SK-N-SH treated with all-trans-retinoic acid at 6 μM for 48 hours (cell line): Measurements from ENCODE around the gene TTC28.

Experiments used
- ATAC-seq: fragments of 200-7000 bp; cut with Tn5 transposase; 3 replicates; pipeline ENCODE4 v1.9.1; 2020; ENCODE audit warnings: mild to moderate bottlenecking, moderate library complexity
- ARNTL ChIP-seq: fragments of 450-650 bp; formaldehyde crosslinking; IDR thresholded peaks from 2 replicates; pipeline ENCODE4 v1.5.0; 2020; ENCODE audit warnings: low read depth, mild to moderate bottlenecking, moderate library complexity, borderline replicate concordance
- BACH2 ChIP-seq: fragments of 250-450 bp; sonication (Bioruptor Pico); IDR thresholded peaks from 2 replicates; pipeline ENCODE4 v1.9.0; 2021; ENCODE audit warnings: mild to moderate bottlenecking, borderline replicate concordance
- CSDC2 ChIP-seq: fragments of 250-450 bp; sonication (Bioruptor Pico); IDR thresholded peaks from 2 replicates; pipeline ENCODE4 v1.5.0; 2020; ENCODE audit warnings: mild to moderate bottlenecking, moderate library complexity
- ESRRG ChIP-seq: fragments of 250-450 bp; sonication (Bioruptor Pico); IDR thresholded peaks from 2 replicates; pipeline ENCODE4 v1.6.1; 2021; ENCODE audit warnings: mild to moderate bottlenecking
- GLIS3 ChIP-seq: fragments of 250-450 bp; sonication (Bioruptor Pico); IDR thresholded peaks from 2 replicates; pipeline ENCODE4 v1.5.0; 2020; ENCODE audit warnings: mild to moderate bottlenecking, moderate library complexity
- ISL1 ChIP-seq: fragments of 250-450 bp; sonication (Bioruptor Pico); IDR thresholded peaks from 2 replicates; pipeline ENCODE4 v2.1.2; 2022; ENCODE audit warnings: mild to moderate bottlenecking, moderate library complexity
- OSR1 ChIP-seq: fragments of 250-450 bp; sonication (Bioruptor Pico); IDR thresholded peaks from 2 replicates; pipeline ENCODE4 v1.8.0; 2022; ENCODE audit warnings: moderate library complexity, mild to moderate bottlenecking, inconsistent platforms
- PPARA ChIP-seq: fragments of 250-450 bp; sonication (Bioruptor Pico); IDR thresholded peaks from 2 replicates; pipeline ENCODE4 v1.5.0; 2020; ENCODE audit warnings: mild to moderate bottlenecking, borderline replicate concordance
- RARB ChIP-seq: fragments of 250-450 bp; sonication (Bioruptor Pico); IDR thresholded peaks from 2 replicates; pipeline ENCODE4 v1.8.0; 2021; ENCODE audit warnings: mild to moderate bottlenecking, moderate library complexity
- SNAI2 ChIP-seq: fragments of 250-450 bp; sonication (Bioruptor Pico); IDR thresholded peaks from 2 replicates; pipeline ENCODE4 v1.5.0; 2020; ENCODE audit warnings: mild to moderate bottlenecking, moderate library complexity
- TCF4 ChIP-seq: fragments of 250-450 bp; sonication (Bioruptor Pico); IDR thresholded peaks from 2 replicates; pipeline ENCODE4 v1.8.0; 2021; ENCODE audit warnings: mild to moderate bottlenecking, moderate library complexity, borderline replicate concordance
- TOX ChIP-seq: fragments of 250-450 bp; sonication (Bioruptor Pico); IDR thresholded peaks from 2 replicates; pipeline ENCODE4 v1.8.0; 2021; ENCODE audit warnings: mild to moderate bottlenecking, moderate library complexity, borderline replicate concordance
- ZC3H10 ChIP-seq: fragments of 250-450 bp; sonication (Bioruptor Pico); IDR thresholded peaks from 2 replicates; pipeline ENCODE4 v1.5.1; 2021; ENCODE audit warnings: mild to moderate bottlenecking, moderate library complexity
- ZFP3 ChIP-seq: fragments of 250-450 bp; sonication (Bioruptor Pico); IDR thresholded peaks from 2 replicates; pipeline ENCODE4 v1.5.0; 2020; ENCODE audit warnings: mild to moderate bottlenecking, moderate library complexity
- ZFP30 ChIP-seq: fragments of 450-650 bp; formaldehyde crosslinking; IDR thresholded peaks from 2 replicates; pipeline ENCODE4 v1.5.0; 2022; ENCODE audit warnings: mild to moderate bottlenecking, moderate library complexity
- ZNF565 ChIP-seq: fragments of 450-650 bp; formaldehyde crosslinking; conservative IDR thresholded peaks from 2 replicates; pipeline ENCODE4 v1.5.0; 2020; ENCODE audit warnings: low read depth, mild to moderate bottlenecking, moderate library complexity
- ZNF70 ChIP-seq: fragments of 450-650 bp; formaldehyde crosslinking; IDR thresholded peaks from 2 replicates; pipeline ENCODE4 v1.5.0; 2020; ENCODE audit warnings: mild to moderate bottlenecking, moderate library complexity
- ZNF8 ChIP-seq: fragments of 450-650 bp; formaldehyde crosslinking; IDR thresholded peaks from 2 replicates; pipeline ENCODE4 v1.5.0; 2020; ENCODE audit warnings: mild to moderate bottlenecking, moderate library complexity
- TF ChIP-seq, protein P1 (sequence below): fragments of 250-450 bp; sonication (Bioruptor Pico); IDR thresholded peaks from 2 replicates; pipeline ENCODE4 v1.8.0; 2020; ENCODE audit warnings: mild to moderate bottlenecking, moderate library complexity, borderline replicate concordance
- TF ChIP-seq, protein P2 (sequence below): fragments of 250-450 bp; sonication (Bioruptor Pico); IDR thresholded peaks from 2 replicates; pipeline ENCODE4 v1.5.1; 2021; ENCODE audit warnings: mild to moderate bottlenecking, moderate library complexity
- TF ChIP-seq, protein P3 (sequence below): fragments of 250-450 bp; sonication (Bioruptor Pico); IDR thresholded peaks from 2 replicates; pipeline ENCODE4 v1.5.1; 2020; ENCODE audit warnings: low read depth, mild to moderate bottlenecking, moderate library complexity
- TF ChIP-seq, protein P4 (sequence below): fragments of 250-450 bp; sonication (Bioruptor Pico); IDR thresholded peaks from 2 replicates; pipeline ENCODE4 v1.8.0; 2021; ENCODE audit warnings: low read depth, mild to moderate bottlenecking, moderate library complexity, borderline replicate concordance

The TTC28 gene

DNA sequence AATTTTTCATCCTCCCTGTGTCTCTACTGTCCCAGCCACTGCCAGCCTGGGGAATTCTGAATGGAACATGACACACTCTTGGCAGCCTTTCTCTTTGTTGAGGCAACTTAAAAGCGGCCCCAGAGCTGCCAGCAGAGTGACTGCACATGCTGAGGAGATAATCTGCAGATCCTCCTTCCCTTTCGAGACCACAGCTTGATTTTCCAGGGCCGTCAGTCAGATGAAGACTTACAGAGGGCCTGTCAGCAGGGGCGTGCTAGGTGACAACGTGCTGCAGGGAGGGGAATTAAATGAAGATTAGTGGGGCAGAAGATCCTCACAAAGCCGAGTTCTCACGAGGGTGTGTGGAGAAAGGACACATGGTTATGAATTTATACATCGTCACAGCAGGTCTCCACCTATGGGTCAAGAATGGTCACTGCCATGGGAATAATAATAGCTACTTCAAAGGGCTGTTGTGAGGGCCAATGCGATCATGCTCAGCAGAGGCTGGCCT lies 567.0 kb downstream of the TTC28 start (continued):
- TF ChIP-seq ZNF70, result no peak
- TF ChIP-seq GLIS3 (CRISPR knock-in tag), result no peak
- 0 out of 2 replicates have a peak, but pooled peaks have one; percentile 49 for TF ChIP-seq TOX (CRISPR knock-in tag)
- TF ChIP-seq, protein P1, sequence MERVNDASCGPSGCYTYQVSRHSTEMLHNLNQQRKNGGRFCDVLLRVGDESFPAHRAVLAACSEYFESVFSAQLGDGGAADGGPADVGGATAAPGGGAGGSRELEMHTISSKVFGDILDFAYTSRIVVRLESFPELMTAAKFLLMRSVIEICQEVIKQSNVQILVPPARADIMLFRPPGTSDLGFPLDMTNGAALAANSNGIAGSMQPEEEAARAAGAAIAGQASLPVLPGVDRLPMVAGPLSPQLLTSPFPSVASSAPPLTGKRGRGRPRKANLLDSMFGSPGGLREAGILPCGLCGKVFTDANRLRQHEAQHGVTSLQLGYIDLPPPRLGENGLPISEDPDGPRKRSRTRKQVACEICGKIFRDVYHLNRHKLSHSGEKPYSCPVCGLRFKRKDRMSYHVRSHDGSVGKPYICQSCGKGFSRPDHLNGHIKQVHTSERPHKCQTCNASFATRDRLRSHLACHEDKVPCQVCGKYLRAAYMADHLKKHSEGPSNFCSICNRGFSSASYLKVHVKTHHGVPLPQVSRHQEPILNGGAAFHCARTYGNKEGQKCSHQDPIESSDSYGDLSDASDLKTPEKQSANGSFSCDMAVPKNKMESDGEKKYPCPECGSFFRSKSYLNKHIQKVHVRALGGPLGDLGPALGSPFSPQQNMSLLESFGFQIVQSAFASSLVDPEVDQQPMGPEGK (CRISPR knock-in tag), result peak; percentile 15; the same call in 1 of the 2 replicates
- TF ChIP-seq ISL1 (CRISPR knock-in tag), result peak; percentile 75
- TF ChIP-seq ZNF565 (CRISPR knock-in tag), result no peak
- no peak for TF ChIP-seq ESRRG (CRISPR knock-in tag)
- TF ChIP-seq, all 23 proteins: peak for 6

DNA sequence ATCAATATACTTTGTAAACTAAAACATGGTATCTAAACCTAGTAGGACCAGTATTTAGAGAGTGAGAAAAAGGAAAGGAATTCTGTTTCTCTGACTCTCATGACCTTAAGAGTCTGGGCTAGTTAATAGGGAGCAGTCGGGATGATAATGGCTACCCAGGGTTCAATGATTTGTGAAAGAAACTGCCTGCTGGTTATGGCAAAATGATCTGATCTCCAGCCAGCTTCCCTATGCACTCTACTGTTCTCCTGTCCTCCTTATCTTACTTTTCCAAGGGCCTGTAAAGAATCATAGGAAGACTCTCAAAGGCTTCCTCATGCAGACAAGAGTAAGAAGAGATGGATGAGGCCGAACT lies 567.5 kb downstream of the TTC28 start:
- no peak for ATAC-seq
- TF ChIP-seq ZNF565 (CRISPR knock-in tag) (no peak), OSR1 (CRISPR knock-in tag) (no peak), ZNF70 (no peak), ZC3H10 (no peak), TCF4 (no peak)
- TF ChIP-seq, protein P2, sequence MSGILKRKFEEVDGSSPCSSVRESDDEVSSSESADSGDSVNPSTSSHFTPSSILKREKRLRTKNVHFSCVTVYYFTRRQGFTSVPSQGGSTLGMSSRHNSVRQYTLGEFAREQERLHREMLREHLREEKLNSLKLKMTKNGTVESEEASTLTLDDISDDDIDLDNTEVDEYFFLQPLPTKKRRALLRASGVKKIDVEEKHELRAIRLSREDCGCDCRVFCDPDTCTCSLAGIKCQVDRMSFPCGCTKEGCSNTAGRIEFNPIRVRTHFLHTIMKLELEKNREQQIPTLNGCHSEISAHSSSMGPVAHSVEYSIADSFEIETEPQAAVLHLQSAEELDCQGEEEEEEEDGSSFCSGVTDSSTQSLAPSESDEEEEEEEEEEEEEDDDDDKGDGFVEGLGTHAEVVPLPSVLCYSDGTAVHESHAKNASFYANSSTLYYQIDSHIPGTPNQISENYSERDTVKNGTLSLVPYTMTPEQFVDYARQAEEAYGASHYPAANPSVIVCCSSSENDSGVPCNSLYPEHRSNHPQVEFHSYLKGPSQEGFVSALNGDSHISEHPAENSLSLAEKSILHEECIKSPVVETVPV (CRISPR knock-in tag), result no peak
- TF ChIP-seq, protein P1 (CRISPR knock-in tag), result no peak

DNA sequence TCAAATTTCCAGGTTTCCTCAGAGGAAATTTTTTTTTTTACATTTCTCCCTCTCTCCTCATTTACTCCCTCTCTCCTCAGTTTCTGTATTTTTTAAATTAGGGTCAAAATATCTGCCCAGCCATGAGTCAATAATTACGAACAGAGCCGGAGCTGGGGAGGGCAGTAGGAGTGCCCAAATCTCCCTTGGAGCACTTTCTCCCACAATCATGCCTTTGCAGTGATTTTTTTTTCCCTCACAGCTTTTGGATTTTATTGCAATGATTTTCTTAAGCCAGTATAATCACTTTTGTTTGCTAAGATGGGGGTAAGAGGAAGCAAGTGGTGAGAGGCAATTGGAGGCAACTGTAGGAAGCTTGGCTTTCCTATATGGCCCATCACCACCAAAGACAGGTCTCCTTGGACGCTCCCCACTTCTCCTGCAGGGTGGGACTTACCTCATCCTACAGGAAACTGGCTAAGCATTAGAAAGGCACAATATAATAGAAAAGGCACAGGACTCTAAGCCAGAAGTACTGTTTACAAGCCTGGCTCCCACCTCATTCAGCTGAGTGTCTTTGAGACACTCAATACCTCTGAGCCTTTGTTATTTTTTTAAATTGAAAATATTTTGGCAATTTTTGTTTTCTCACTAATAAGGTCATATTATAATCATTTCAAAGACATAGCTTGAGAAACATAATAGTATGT lies 568.0 kb downstream of the TTC28 start:
- no peak for ATAC-seq
- TF ChIP-seq GLIS3 (CRISPR knock-in tag) (no peak), ZNF565 (CRISPR knock-in tag) (no peak), ISL1 (CRISPR knock-in tag) (no peak), PPARA (no peak), OSR1 (CRISPR knock-in tag) (no peak), CSDC2 (no peak), SNAI2 (CRISPR knock-in tag) (no peak), BACH2 (no peak), ZFP30 (CRISPR knock-in tag) (no peak), TCF4 (no peak), ESRRG (CRISPR knock-in tag) (no peak), ARNTL (CRISPR knock-in tag) (no peak), RARB (CRISPR knock-in tag) (no peak), TOX (CRISPR knock-in tag) (no peak), ZNF8 (no peak), ZFP3 (CRISPR knock-in tag) (no peak)
- TF ChIP-seq, protein P1 (CRISPR knock-in tag), result no peak
- TF ChIP-seq, protein P2 (CRISPR knock-in tag), result no peak
- TF ChIP-seq, protein P3, sequence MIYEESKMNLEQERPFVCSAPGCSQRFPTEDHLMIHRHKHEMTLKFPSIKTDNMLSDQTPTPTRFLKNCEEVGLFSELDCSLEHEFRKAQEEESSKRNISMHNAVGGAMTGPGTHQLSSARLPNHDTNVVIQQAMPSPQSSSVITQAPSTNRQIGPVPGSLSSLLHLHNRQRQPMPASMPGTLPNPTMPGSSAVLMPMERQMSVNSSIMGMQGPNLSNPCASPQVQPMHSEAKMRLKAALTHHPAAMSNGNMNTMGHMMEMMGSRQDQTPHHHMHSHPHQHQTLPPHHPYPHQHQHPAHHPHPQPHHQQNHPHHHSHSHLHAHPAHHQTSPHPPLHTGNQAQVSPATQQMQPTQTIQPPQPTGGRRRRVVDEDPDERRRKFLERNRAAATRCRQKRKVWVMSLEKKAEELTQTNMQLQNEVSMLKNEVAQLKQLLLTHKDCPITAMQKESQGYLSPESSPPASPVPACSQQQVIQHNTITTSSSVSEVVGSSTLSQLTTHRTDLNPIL, result no peak
- TF ChIP-seq, protein P4, sequence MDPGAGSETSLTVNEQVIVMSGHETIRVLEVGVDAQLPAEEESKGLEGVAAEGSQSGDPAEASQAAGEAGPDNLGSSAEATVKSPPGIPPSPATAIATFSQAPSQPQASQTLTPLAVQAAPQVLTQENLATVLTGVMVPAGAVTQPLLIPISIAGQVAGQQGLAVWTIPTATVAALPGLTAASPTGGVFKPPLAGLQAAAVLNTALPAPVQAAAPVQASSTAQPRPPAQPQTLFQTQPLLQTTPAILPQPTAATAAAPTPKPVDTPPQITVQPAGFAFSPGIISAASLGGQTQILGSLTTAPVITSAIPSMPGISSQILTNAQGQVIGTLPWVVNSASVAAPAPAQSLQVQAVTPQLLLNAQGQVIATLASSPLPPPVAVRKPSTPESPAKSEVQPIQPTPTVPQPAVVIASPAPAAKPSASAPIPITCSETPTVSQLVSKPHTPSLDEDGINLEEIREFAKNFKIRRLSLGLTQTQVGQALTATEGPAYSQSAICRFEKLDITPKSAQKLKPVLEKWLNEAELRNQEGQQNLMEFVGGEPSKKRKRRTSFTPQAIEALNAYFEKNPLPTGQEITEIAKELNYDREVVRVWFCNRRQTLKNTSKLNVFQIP (CRISPR knock-in tag), result no peak
